HG03066 (cell line): ENCODE results near the gene SOST.
A peak's percentile ranks its signal among the peaks of the same experiment; 100 is the strongest.

ENCODE experiments used
- ATAC-seq: cut with Tn5 transposase; IDR thresholded peaks from one replicate; pipeline ENCODE4 v1.9.1; 2021; ENCODE audit warnings: low read depth; ENCODE audit not compliant: unreplicated experiment

SOST gene

GRCh38 chr17:43778337-43779144 is 19.9 kb upstream of the SOST start, which contains the start of gene DUSP3:
Gene DUSP3 (minus strand): TSS chr17:43778977. CDS start chr17:43778924, 53 bp downstream.
- ATAC-seq: peak; percentile 73

GRCh38 chr17:43774304-43775250 is 16.0 kb upstream of the SOST start:
- ATAC-seq: no peak

- no peak for ATAC-seq
Observed at GRCh38 chr17:43772877-43773648, 14.5 kb upstream of the SOST start.

- ATAC-seq: no peak
Observed at GRCh38 chr17:43771463-43771862, 12.9 kb upstream of the SOST start.

GRCh38 chr17:43770957-43771356 is 12.4 kb upstream of the SOST start:
- ATAC-seq: no peak

- ATAC-seq: no peak
Observed at GRCh38 chr17:43769859-43770258, 11.3 kb upstream of the SOST start.

- ATAC-seq: no peak
Observed at GRCh38 chr17:43769426-43769825, 10.8 kb upstream of the SOST start.

GRCh38 chr17:43768943-43769342 is 10.4 kb upstream of the SOST start:
- ATAC-seq: no peak

GRCh38 chr17:43768382-43768781 is 9.8 kb upstream of the SOST start:
- no peak for ATAC-seq

- no peak for ATAC-seq
Observed at GRCh38 chr17:43767713-43768059, 9.1 kb upstream of the SOST start.

GRCh38 chr17:43767053-43767712 is 8.6 kb upstream of the SOST start:
- no peak for ATAC-seq

- ATAC-seq: no peak
Observed at GRCh38 chr17:43766413-43767052, 7.9 kb upstream of the SOST start.

- ATAC-seq: no peak
Observed at GRCh38 chr17:43760254-43760852, 1.8 kb upstream of the SOST start.

GRCh38 chr17:43759836-43760235 is 1.2 kb upstream of the SOST start:
- ATAC-seq: no peak

- ATAC-seq: no peak
Observed at GRCh38 chr17:43758086-43758485, 505 bp downstream of the SOST start.

- ATAC-seq: no peak
Observed at GRCh38 chr17:43757171-43757660, 1.4 kb downstream of the SOST start.

- no peak for ATAC-seq
Observed at GRCh38 chr17:43756201-43756600, 2.4 kb downstream of the SOST start.

GRCh38 chr17:43755389-43755875 is 3.2 kb downstream of the SOST start:
- ATAC-seq: no peak

GRCh38 chr17:43754947-43755346 is 3.6 kb downstream of the SOST start:
- no peak for ATAC-seq
